DND-41 (cell line): ENCODE data around the gene RAB3C.

Experiments used
- ATAC-seq: fragments of 200-7000 bp; cut with Tn5 transposase; 3 replicates; pipeline ENCODE4 v1.9.1; 2021; ENCODE audit warnings: low read depth; ENCODE audit not compliant: insufficient read depth
- DNase-seq: peaks from one replicate; pipeline ENCODE4 v3.0.0-alpha.2; 2020
- H2AFZ ChIP-seq: 2 replicates; pipeline ENCODE4 v1.6.0; 2012; ENCODE audit warnings: low read depth, low read length
- H3K27ac ChIP-seq: 2 replicates; pipeline ENCODE4 v1.5.1; 2012; ENCODE audit warnings: low read length, inconsistent platforms
- H3K27me3 ChIP-seq: fragments of 200-600 bp; sonication (generic); 2 replicates; pipeline ENCODE4 v1.6.0; 2012; ENCODE audit warnings: low read length, mild to moderate bottlenecking, inconsistent platforms; ENCODE audit not compliant: insufficient read depth, poor library complexity
- H3K36me3 ChIP-seq: 2 replicates; pipeline ENCODE4 v1.5.1; 2012; ENCODE audit warnings: low read length, inconsistent platforms; ENCODE audit not compliant: insufficient read depth
- H3K4me1 ChIP-seq: 2 replicates; pipeline ENCODE4 v1.5.1; 2012; ENCODE audit warnings: mild to moderate bottlenecking, low read length; ENCODE audit not compliant: insufficient read depth
- H3K4me2 ChIP-seq: 2 replicates; pipeline ENCODE4 v1.6.0; 2012; ENCODE audit warnings: mild to moderate bottlenecking, moderate library complexity, low read length, inconsistent platforms; ENCODE audit not compliant: insufficient read depth
- H3K4me3 ChIP-seq, 2 experiments: fragments of 200-600 bp in 1 of 2; shearing (Covaris generic) in 1 of 2; 2 replicates each; pipeline ENCODE4 v1.5.1; 2012 to 2016; ENCODE audit warnings: inconsistent platforms in 2 of 2, low read length in 2 of 2, mild to moderate bottlenecking in 2 of 2, low read depth in 1 of 2, moderate library complexity in 1 of 2
- H3K79me2 ChIP-seq: 2 replicates; pipeline ENCODE4 v1.6.0; 2012; ENCODE audit warnings: low read length, inconsistent platforms; ENCODE audit not compliant: insufficient read depth
- H3K9ac ChIP-seq: 2 replicates; pipeline ENCODE4 v1.6.0; 2012; ENCODE audit warnings: low read depth, mild to moderate bottlenecking, inconsistent platforms, low read length, moderate library complexity
- H3K9me3 ChIP-seq: 2 replicates; pipeline ENCODE4 v1.5.1; 2012; ENCODE audit warnings: low read length, moderate library complexity, mild to moderate bottlenecking, inconsistent platforms; ENCODE audit not compliant: insufficient read depth, severe bottlenecking
- H4K20me1 ChIP-seq: 2 replicates; pipeline ENCODE4 v1.6.0; 2012; ENCODE audit warnings: low read length; ENCODE audit not compliant: insufficient read depth
- CTCF ChIP-seq: IDR thresholded peaks from 2 replicates; pipeline ENCODE4 v1.5.1; 2012; ENCODE audit warnings: borderline replicate concordance, low read length, moderate library complexity, mild to moderate bottlenecking; ENCODE audit not compliant: poor library complexity, severe bottlenecking; ENCODE audit errors: extremely low read depth
- EZH2 ChIP-seq: IDR thresholded peaks from 3 replicates; pipeline ENCODE4 v1.6.1; 2012; ENCODE audit warnings: borderline replicate concordance, low read depth, mild to moderate bottlenecking, moderate library complexity, low read length, inconsistent platforms; ENCODE audit not compliant: severe bottlenecking

RAB3C gene

GRCh38 chr5:58803056-58803455 is 220.2 kb downstream of the RAB3C start:
- Histone ChIP-seq H3K9ac (no peak overlapping the region), H3K4me2 (no peak overlapping the region), H3K4me3 (no peak overlapping the region), H3K79me2 (no peaks in the 10 kb centered on the region), H3K9me3 (no peaks in the 10 kb centered on the region), H2AFZ (no peak overlapping the region), H4K20me1 (no peaks in the 10 kb centered on the region), H3K36me3 (no peaks in the 10 kb centered on the region), H3K4me1 (no peaks in the 10 kb centered on the region), H3K27me3 (no peaks in the 10 kb centered on the region), H3K27ac (no peak overlapping the region)
- no peak for DNase-seq
- TF ChIP-seq EZH2 (no peak), CTCF (no peak)
- no peak for ATAC-seq

GRCh38 chr5:58804291-58804690 is 221.4 kb downstream of the RAB3C start:
- ATAC-seq (no peak), DNase-seq (no peak)
- H3K4me1 ChIP-seq, result no peaks in the 10 kb centered on the region
- H3K9me3 ChIP-seq, result no peaks in the 10 kb centered on the region
- no peak overlapping the region for H3K9ac ChIP-seq
- H3K27ac ChIP-seq, result no peak overlapping the region
- no peak overlapping the region for H2AFZ ChIP-seq
- TF ChIP-seq EZH2, result no peak
- no peaks in the 10 kb centered on the region for H3K79me2 ChIP-seq
- H4K20me1 ChIP-seq, result no peaks in the 10 kb centered on the region
- no peaks in the 10 kb centered on the region for H3K36me3 ChIP-seq
- H3K4me3 ChIP-seq, result no peak overlapping the region
- H3K27me3 ChIP-seq, result no peaks in the 10 kb centered on the region
- H3K4me2 ChIP-seq, result no peak overlapping the region

- H3K9me3 ChIP-seq, result no peaks in the 10 kb centered on the region
- no peaks in the 10 kb centered on the region for H3K36me3 ChIP-seq
- no peak overlapping the region for H3K4me3 ChIP-seq
- H3K9ac ChIP-seq, result no peak overlapping the region
- DNase-seq, result no peak
- no peaks in the 10 kb centered on the region for H3K79me2 ChIP-seq
- H4K20me1 ChIP-seq, result no peaks in the 10 kb centered on the region
- no peak for TF ChIP-seq CTCF
- TF ChIP-seq EZH2, result no peak
- H3K27ac ChIP-seq, result no peak overlapping the region
- no peak overlapping the region for H3K4me2 ChIP-seq
- H3K27me3 ChIP-seq, result no peaks in the 10 kb centered on the region
- no peak for ATAC-seq
- no peak overlapping the region for H2AFZ ChIP-seq
- H3K4me1 ChIP-seq, result no peaks in the 10 kb centered on the region
Observed at GRCh38 chr5:58810086-58810485, 227.2 kb downstream of the RAB3C start.

- H3K4me1 ChIP-seq, result no peaks in the 10 kb centered on the region
- H3K4me3 ChIP-seq, result no peak overlapping the region
- DNase-seq (no peak), ATAC-seq (no peak)
- no peaks in the 10 kb centered on the region for H3K36me3 ChIP-seq
- H3K4me2 ChIP-seq, result no peak overlapping the region
- no peaks in the 10 kb centered on the region for H3K79me2 ChIP-seq
- H3K9me3 ChIP-seq, result no peaks in the 10 kb centered on the region
- H4K20me1 ChIP-seq, result no peaks in the 10 kb centered on the region
- no peaks in the 10 kb centered on the region for H3K27me3 ChIP-seq
- no peak overlapping the region for H3K9ac ChIP-seq
- no peak overlapping the region for H3K27ac ChIP-seq
- no peak overlapping the region for H2AFZ ChIP-seq
- TF ChIP-seq CTCF (no peak), EZH2 (no peak)
Observed at GRCh38 chr5:58813855-58814254, 231.0 kb downstream of the RAB3C start.
